ENCODE measurements around the gene ING3.

Gene ING3

GRCh38 chr7:121005996-121006584 is 55.5 kb downstream of the ING3 start:
- Histone ChIP-seq H2AFZ (ENCODE audit: low read depth, low read length) (no peak overlapping the region), H3K9me3 (ENCODE audit: low read length) (no peaks in the 10 kb centered on the region), H3K27me3 (ENCODE audit: insufficient read depth, low read length) (no peaks in the 10 kb centered on the region), H3K36me3 (ENCODE audit: insufficient read depth, low read length) (no peaks in the 10 kb centered on the region), H3K4me1 (ENCODE audit: insufficient read depth, low read length) (no peaks in the 10 kb centered on the region), H3K4me3 (ENCODE audit: low read length) (no peak overlapping the region)

GRCh38 chr7:121006711-121007315 is 56.2 kb downstream of the ING3 start:
- H3K27me3 ChIP-seq (ENCODE audit: insufficient read depth, low read length), result no peaks in the 10 kb centered on the region
- no peaks in the 10 kb centered on the region for H3K36me3 ChIP-seq (ENCODE audit: insufficient read depth, low read length)
- no peaks in the 10 kb centered on the region for H3K9me3 ChIP-seq (ENCODE audit: low read length)
- no peaks in the 10 kb centered on the region for H3K4me1 ChIP-seq (ENCODE audit: insufficient read depth, low read length)
- H2AFZ ChIP-seq (ENCODE audit: low read depth, low read length), result no peak overlapping the region
- H3K4me3 ChIP-seq (ENCODE audit: low read length), result no peak overlapping the region

GRCh38 chr7:121008816-121009215 is 58.2 kb downstream of the ING3 start:
- Histone ChIP-seq H3K9me3 (ENCODE audit: low read length) (no peaks in the 10 kb centered on the region), H3K4me1 (ENCODE audit: insufficient read depth, low read length) (no peaks in the 10 kb centered on the region), H3K27me3 (ENCODE audit: insufficient read depth, low read length) (no peaks in the 10 kb centered on the region), H3K36me3 (ENCODE audit: insufficient read depth, low read length) (no peaks in the 10 kb centered on the region), H2AFZ (ENCODE audit: low read depth, low read length) (no peak overlapping the region), H3K4me3 (ENCODE audit: low read length) (no peak overlapping the region)

GRCh38 chr7:121011401-121011800 is 60.8 kb downstream of the ING3 start:
- H2AFZ ChIP-seq (ENCODE audit: low read depth, low read length), result no peak overlapping the region
- no peaks in the 10 kb centered on the region for H3K27me3 ChIP-seq (ENCODE audit: insufficient read depth, low read length)
- no peaks in the 10 kb centered on the region for H3K4me1 ChIP-seq (ENCODE audit: insufficient read depth, low read length)
- no peaks in the 10 kb centered on the region for H3K36me3 ChIP-seq (ENCODE audit: insufficient read depth, low read length)
- no peak overlapping the region for H3K4me3 ChIP-seq (ENCODE audit: low read length)
- no peaks in the 10 kb centered on the region for H3K9me3 ChIP-seq (ENCODE audit: low read length)

- Histone ChIP-seq H2AFZ (ENCODE audit: low read depth, low read length) (no peak overlapping the region), H3K36me3 (ENCODE audit: insufficient read depth, low read length) (no peaks in the 10 kb centered on the region), H3K9me3 (ENCODE audit: low read length) (no peaks in the 10 kb centered on the region), H3K4me1 (ENCODE audit: insufficient read depth, low read length) (no peaks in the 10 kb centered on the region), H3K27me3 (ENCODE audit: insufficient read depth, low read length) (no peaks in the 10 kb centered on the region), H3K4me3 (ENCODE audit: low read length) (no peak overlapping the region)
Observed at GRCh38 chr7:121012170-121012874, 61.7 kb downstream of the ING3 start.

GRCh38 chr7:121012919-121013318 is 62.3 kb downstream of the ING3 start:
- H2AFZ ChIP-seq (ENCODE audit: low read depth, low read length), result no peak overlapping the region
- no peaks in the 10 kb centered on the region for H3K27me3 ChIP-seq (ENCODE audit: insufficient read depth, low read length)
- no peaks in the 10 kb centered on the region for H3K36me3 ChIP-seq (ENCODE audit: insufficient read depth, low read length)
- H3K4me3 ChIP-seq (ENCODE audit: low read length), result no peak overlapping the region
- H3K4me1 ChIP-seq (ENCODE audit: insufficient read depth, low read length), result no peaks in the 10 kb centered on the region
- H3K9me3 ChIP-seq (ENCODE audit: low read length), result no peaks in the 10 kb centered on the region

- Histone ChIP-seq H3K4me1 (ENCODE audit: insufficient read depth, low read length) (no peaks in the 10 kb centered on the region), H3K36me3 (ENCODE audit: insufficient read depth, low read length) (no peaks in the 10 kb centered on the region), H3K9me3 (ENCODE audit: low read length) (no peaks in the 10 kb centered on the region), H2AFZ (ENCODE audit: low read depth, low read length) (no peak overlapping the region), H3K4me3 (ENCODE audit: low read length) (no peak overlapping the region), H3K27me3 (ENCODE audit: insufficient read depth, low read length) (no peaks in the 10 kb centered on the region)
Observed at GRCh38 chr7:121015560-121015959, 65.0 kb downstream of the ING3 start.

- no peaks in the 10 kb centered on the region for H3K9me3 ChIP-seq (ENCODE audit: low read length)
- H2AFZ ChIP-seq (ENCODE audit: low read depth, low read length), result no peak overlapping the region
- H3K4me3 ChIP-seq (ENCODE audit: low read length), result no peak overlapping the region
- H3K36me3 ChIP-seq (ENCODE audit: insufficient read depth, low read length), result no peaks in the 10 kb centered on the region
- no peaks in the 10 kb centered on the region for H3K27me3 ChIP-seq (ENCODE audit: insufficient read depth, low read length)
- H3K4me1 ChIP-seq (ENCODE audit: insufficient read depth, low read length), result no peaks in the 10 kb centered on the region
Observed at GRCh38 chr7:121016966-121017365, 66.4 kb downstream of the ING3 start.

- Histone ChIP-seq H3K4me1 (ENCODE audit: insufficient read depth, low read length) (no peaks in the 10 kb centered on the region), H2AFZ (ENCODE audit: low read depth, low read length) (no peak overlapping the region), H3K27me3 (ENCODE audit: insufficient read depth, low read length) (no peaks in the 10 kb centered on the region), H3K9me3 (ENCODE audit: low read length) (no peaks in the 10 kb centered on the region), H3K4me3 (ENCODE audit: low read length) (no peak overlapping the region), H3K36me3 (ENCODE audit: insufficient read depth, low read length) (no peaks in the 10 kb centered on the region)
Observed at GRCh38 chr7:121017586-121017985, 67.0 kb downstream of the ING3 start.

- H2AFZ ChIP-seq (ENCODE audit: low read depth, low read length), result no peak overlapping the region
- H3K9me3 ChIP-seq (ENCODE audit: low read length), result no peaks in the 10 kb centered on the region
- H3K27me3 ChIP-seq (ENCODE audit: insufficient read depth, low read length), result no peaks in the 10 kb centered on the region
Observed at GRCh38 chr7:121019018-121019417, 68.4 kb downstream of the ING3 start.

GRCh38 chr7:121020249-121020988 is 69.8 kb downstream of the ING3 start:
- no peak overlapping the region for H2AFZ ChIP-seq (ENCODE audit: low read depth, low read length)
- no peaks in the 10 kb centered on the region for H3K27me3 ChIP-seq (ENCODE audit: insufficient read depth, low read length)
- no peak overlapping the region for H3K4me3 ChIP-seq (ENCODE audit: low read length)
- H3K36me3 ChIP-seq (ENCODE audit: insufficient read depth, low read length), result no peaks in the 10 kb centered on the region
- H3K9me3 ChIP-seq (ENCODE audit: low read length), result no peaks in the 10 kb centered on the region
- H3K4me1 ChIP-seq (ENCODE audit: insufficient read depth, low read length), result no peaks in the 10 kb centered on the region

More at GRCh38 chr7:121019018-121019417, 68.4 kb downstream of the ING3 start:
- Histone ChIP-seq H3K4me1 (ENCODE audit: insufficient read depth, low read length) (no peaks in the 10 kb centered on the region), H3K36me3 (ENCODE audit: insufficient read depth, low read length) (no peaks in the 10 kb centered on the region), H3K4me3 (ENCODE audit: low read length) (no peak overlapping the region)

- H2AFZ ChIP-seq (ENCODE audit: low read depth, low read length), result no peak overlapping the region
- no peaks in the 10 kb centered on the region for H3K36me3 ChIP-seq (ENCODE audit: insufficient read depth, low read length)
- no peaks in the 10 kb centered on the region for H3K27me3 ChIP-seq (ENCODE audit: insufficient read depth, low read length)
- peaks cover 2% of the 10 kb centered on the region for H3K9me3 ChIP-seq (ENCODE audit: low read length)
- H3K4me3 ChIP-seq (ENCODE audit: low read length), result no peak overlapping the region
- H3K4me1 ChIP-seq (ENCODE audit: insufficient read depth, low read length), result no peaks in the 10 kb centered on the region
Observed at GRCh38 chr7:121020989-121021969, 70.7 kb downstream of the ING3 start.
